Activated CD4-positive, alpha-beta T cell treated with anti-CD3 and anti-CD28 coated beads for 48 hours (primary cell): ENCODE measurements around the gene ABCC4.

Experiments used
- DNase-seq: peaks from one replicate; pipeline ENCODE4 v3.0.0-alpha.2; 2020

Gene ABCC4, protein sequence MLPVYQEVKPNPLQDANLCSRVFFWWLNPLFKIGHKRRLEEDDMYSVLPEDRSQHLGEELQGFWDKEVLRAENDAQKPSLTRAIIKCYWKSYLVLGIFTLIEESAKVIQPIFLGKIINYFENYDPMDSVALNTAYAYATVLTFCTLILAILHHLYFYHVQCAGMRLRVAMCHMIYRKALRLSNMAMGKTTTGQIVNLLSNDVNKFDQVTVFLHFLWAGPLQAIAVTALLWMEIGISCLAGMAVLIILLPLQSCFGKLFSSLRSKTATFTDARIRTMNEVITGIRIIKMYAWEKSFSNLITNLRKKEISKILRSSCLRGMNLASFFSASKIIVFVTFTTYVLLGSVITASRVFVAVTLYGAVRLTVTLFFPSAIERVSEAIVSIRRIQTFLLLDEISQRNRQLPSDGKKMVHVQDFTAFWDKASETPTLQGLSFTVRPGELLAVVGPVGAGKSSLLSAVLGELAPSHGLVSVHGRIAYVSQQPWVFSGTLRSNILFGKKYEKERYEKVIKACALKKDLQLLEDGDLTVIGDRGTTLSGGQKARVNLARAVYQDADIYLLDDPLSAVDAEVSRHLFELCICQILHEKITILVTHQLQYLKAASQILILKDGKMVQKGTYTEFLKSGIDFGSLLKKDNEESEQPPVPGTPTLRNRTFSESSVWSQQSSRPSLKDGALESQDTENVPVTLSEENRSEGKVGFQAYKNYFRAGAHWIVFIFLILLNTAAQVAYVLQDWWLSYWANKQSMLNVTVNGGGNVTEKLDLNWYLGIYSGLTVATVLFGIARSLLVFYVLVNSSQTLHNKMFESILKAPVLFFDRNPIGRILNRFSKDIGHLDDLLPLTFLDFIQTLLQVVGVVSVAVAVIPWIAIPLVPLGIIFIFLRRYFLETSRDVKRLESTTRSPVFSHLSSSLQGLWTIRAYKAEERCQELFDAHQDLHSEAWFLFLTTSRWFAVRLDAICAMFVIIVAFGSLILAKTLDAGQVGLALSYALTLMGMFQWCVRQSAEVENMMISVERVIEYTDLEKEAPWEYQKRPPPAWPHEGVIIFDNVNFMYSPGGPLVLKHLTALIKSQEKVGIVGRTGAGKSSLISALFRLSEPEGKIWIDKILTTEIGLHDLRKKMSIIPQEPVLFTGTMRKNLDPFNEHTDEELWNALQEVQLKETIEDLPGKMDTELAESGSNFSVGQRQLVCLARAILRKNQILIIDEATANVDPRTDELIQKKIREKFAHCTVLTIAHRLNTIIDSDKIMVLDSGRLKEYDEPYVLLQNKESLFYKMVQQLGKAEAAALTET (N-terminal part only)

DNA sequence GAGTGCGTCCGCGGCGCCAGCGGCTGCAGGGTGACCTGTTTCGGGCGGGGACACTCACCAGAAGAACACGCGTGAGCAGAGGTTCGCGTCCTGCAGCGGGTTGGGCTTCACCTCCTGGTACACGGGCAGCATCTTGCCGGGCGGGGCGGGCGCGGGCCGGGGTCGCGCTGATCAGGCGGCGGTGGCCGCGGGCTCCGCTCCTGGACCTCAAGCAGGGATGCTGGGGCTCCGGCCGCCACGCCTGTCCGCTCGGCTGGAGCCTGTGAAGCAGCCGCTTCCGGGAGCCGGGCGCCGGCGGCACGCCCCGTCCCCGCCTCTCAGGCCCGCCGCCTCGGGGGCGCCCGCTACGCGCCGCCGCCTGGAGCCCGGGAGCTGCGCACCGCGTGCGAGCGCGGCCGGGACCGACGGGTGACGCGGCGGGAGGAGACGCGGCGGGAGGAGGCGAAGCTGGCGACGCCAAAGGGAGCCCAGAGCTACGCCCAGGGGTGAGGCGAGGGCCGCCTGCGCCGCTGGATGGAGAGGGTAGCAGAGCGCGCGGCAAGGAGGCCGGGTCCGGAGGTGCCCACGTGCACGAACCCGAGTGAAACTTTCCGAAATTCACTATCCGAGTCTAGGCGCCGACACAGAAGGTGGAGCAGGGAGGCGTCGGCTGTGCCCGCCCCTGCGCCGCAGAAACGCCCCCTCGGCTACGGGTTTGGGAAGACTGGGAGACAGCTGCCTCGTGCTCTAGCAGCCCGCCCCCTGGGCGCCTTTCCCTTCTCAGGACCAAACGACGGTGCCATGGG is at the start of gene ABCC4:
Gene ABCC4 (minus strand): TSS at position 269 of the 785 bp plus-strand sequence. CDS start 137 bp downstream, at position 132.
- peak; percentile 71 for DNase-seq

- no peak for DNase-seq
These were observed 48.0 kb upstream of the ABCC4 start for GRCh38 chr13:95349267-95349666.

DNA sequence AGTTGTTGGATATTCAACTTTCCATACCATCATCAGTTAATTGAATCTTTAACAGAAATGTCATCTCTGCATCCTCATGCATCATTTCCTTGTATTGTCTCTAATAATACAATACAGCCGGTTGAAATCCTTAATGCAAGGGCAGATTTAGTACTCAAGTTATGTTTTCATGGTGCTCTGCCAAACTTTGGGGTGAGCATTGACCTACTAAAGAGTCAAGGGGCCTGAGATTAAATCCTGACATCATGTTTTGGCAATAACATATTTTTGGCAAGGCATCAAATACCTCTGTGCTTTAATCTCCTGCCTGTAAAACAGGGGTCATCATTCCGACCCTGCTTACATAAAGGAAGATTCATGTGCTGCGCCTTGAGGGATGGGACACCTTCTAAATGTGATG is 42.7 kb upstream of the ABCC4 start:
- DNase-seq = no peak

GRCh38 chr13:95341441-95341840 is 40.2 kb upstream of the ABCC4 start:
- DNase-seq = no peak

GRCh38 chr13:95338905-95339304 is 37.7 kb upstream of the ABCC4 start:
- DNase-seq = no peak

DNA sequence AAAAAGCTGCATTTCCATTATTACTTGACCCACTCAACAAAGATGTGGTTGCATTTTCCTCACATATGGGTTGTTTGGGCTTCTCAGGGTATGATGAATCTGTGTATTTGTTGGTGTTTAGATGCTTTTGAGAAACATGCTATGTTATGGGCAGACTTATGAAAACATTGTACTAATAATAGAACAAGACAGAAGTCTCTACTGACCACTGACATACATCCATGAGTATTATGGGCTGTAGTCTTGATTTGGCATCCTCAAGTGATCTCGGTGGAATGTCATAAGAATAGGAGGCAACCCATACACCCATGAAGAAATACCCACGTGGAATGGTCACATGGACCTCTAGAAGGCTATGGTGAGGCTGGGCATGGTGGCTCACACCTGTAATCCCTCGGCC is 36.3 kb upstream of the ABCC4 start:
- DNase-seq = no peak

DNA sequence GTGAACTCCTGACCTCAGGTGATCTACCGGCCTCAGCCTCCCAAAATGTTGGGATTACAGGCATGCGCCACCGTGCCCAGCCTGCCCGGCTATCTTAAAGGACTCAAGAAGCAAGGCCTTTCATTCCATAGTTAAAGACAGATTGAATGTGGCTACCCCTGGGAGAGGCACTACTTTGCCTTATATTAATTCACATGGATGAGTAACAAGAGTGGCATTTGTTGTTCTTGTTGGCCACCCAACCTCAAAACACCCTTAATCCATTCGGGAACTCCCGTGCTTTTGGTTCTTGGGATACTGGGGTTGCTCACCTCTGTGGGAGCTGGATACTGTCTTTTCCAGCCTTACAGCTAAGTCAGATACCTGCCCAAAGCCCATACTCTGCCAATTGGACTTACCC is 34.4 kb upstream of the ABCC4 start:
- no peak for DNase-seq

GRCh38 chr13:95328386-95328785 is 27.1 kb upstream of the ABCC4 start:
- no peak for DNase-seq

DNA sequence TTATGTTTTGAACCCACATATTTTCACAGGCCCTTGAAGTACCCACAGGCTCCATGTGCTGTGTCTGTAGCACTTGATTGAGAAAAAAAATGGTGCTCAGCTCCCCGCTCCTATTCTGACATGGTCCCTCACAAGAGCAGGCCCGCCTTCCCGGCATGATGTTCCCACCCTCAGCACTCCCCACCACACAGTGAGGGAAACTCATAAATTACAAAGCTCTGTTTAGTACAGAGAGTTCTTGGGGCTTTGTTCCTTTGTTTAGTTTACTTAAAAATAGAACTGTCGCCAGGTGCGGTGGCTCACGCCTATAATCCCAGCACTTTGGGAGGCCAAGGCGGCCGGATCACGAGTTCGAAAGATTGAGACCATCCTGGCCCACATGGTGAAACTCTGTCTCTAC is 25.9 kb upstream of the ABCC4 start:
- no peak for DNase-seq

DNA sequence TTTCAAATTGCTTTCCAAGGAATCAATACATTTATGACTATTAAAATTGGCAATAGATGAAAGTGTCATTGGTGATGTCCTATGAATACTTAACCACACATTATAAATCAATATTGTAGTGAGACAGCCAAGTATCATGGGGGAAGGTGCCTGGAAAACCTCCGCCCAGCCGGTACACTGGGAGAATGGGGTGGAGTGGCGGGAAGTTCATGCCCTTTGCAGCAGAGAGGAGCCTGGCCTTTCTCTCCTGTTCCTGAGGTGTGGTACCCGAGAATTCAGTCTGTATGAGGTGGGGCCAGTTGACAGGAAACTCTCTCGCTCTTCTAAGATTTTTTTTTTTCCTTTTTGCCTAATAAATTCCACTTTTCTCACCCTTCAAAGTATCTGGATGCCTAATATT is 25.4 kb upstream of the ABCC4 start:
- no peak for DNase-seq

DNA sequence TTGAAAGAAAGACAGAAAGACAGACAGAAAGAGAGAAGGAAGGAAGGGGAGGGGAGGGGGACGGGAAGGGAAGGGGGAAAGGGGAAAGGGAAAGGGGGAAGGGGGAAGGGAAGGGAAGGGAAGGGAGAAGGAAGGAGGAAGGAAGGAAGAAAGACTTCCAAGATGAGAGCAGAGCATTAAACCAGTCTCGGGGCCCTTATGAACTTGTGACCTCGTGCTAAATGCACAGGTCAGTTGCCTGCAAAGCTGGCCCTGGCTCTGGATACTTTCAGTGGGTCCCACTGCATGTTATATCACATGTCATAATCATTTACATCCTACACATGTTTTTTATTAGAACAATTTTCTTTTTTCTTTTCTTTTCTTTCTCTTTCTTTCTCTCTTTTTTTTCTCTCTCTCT is 24.2 kb upstream of the ABCC4 start:
- no peak for DNase-seq

GRCh38 chr13:95323930-95324662 is 22.8 kb upstream of the ABCC4 start:
- no peak for DNase-seq

- DNase-seq = no peak
These were observed 18.5 kb upstream of the ABCC4 start for GRCh38 chr13:95319551-95320274.

- DNase-seq = no peak
These were observed 16.1 kb upstream of the ABCC4 start for GRCh38 chr13:95317039-95317989.

DNA sequence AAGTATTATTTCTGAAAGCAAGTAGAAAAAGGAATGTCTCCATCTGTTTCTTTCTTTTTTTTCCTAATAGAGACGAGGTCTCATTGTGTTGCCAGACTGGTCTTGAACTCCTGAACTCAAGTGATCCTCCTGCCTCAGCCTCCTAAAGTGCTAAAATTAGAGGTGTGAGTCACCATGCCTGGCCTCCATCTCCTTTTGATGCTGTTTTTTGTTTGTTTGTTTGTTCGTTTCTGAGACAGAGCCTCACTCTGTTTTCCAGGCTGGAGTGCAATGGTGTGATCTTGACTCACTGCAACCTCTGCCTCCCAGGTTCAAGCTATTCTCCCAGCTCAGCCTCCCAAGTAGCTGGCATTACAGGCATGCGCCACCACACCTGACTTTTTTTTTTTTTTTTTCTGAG is 14.5 kb upstream of the ABCC4 start:
- DNase-seq = no peak

DNA sequence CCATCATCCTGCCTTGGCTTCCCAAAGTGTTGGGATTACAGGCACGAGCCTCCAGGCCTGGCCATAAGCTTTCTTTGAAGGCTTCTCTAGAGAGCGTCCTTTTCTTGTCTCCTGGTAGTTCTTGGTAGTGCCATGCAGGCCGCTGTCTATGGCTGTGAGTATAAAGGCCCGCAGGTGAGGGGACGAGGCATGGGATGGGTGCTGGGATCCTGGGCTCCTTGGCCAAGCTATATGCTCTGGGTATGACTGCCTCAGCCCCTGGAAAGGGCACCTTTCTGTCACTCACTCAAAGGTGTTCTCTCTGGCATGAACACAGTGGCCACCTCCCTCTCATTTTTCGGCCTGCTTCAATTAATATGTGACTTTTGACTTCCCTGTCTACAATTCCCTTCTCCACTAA is 6.3 kb upstream of the ABCC4 start:
- DNase-seq = no peak

DNA sequence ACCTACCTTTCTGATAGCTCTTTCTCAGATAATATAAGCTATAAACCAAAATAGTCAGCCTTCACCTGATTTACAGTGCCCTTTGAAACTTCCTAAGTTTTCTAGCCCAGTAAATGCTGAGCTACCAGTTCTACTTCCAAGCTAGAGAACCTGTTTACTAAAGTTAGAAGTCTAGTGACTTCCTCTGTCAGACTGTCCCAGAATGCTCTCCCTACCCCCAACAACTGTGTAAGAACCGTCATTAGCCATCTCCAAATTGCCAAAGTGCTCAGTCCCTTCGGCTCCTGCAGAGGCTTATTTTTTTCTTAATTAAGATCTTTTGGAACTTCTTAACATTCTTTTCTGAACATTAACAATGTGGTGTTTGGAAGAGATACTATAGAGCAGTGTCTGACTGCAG is 3.2 kb upstream of the ABCC4 start:
- DNase-seq = no peak

- DNase-seq = peak; percentile 45
These were observed 730 bp upstream of the ABCC4 start for GRCh38 chr13:95301968-95302393.

GRCh38 chr13:95300625-95301182 is 547 bp downstream of the ABCC4 start:
- DNase-seq = peak; percentile 60
